NCI-H2196 (cell line): ENCODE data around the gene STX8.

Experiments
- DNase-seq: peaks from one replicate; lab custom pipeline; 2025; ENCODE audit not compliant: unreplicated experiment; lab: John Stamatoyannopoulos, UW

STX8 gene

DNA sequence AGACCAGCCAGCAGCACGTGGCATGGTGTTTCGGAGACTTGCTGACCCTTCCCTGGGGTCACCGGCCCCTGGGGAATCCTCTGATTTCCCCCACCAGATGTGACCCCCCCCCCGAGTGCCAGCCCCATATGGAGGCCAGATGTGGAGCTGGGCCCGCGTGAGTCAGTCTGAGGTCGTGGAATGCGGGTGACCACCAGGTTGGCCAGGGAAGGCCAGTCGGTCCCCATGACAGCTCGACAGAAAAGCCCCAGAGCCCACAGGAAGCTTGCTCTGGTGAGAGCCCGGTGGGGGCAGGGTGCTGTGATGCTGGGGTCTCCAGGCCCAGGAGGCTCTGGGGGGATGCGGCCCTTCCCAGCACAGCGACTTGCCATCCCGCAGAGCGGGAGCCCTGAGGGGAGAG is 345.3 kb downstream of the STX8 start:
- DNase-seq, result no peak

DNA sequence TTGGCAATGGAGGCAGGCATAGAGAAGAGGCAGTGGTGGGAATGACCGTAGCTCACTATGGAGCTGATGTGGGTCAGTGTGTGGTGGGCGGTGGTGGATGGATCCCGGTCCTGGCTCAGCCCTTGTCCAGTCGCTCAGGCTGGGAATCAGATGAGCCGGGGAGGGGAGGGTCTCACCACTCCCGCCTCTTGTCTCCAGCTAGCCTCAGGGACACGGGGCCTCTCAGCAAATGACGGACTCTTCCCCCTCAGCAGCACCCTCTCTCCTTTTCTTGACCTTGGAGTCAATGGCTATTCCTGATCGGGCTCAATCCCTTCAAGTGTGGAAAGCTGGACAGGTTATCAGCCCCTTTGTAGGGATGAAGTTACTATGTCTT is 345.8 kb downstream of the STX8 start:
- no peak for DNase-seq

DNA sequence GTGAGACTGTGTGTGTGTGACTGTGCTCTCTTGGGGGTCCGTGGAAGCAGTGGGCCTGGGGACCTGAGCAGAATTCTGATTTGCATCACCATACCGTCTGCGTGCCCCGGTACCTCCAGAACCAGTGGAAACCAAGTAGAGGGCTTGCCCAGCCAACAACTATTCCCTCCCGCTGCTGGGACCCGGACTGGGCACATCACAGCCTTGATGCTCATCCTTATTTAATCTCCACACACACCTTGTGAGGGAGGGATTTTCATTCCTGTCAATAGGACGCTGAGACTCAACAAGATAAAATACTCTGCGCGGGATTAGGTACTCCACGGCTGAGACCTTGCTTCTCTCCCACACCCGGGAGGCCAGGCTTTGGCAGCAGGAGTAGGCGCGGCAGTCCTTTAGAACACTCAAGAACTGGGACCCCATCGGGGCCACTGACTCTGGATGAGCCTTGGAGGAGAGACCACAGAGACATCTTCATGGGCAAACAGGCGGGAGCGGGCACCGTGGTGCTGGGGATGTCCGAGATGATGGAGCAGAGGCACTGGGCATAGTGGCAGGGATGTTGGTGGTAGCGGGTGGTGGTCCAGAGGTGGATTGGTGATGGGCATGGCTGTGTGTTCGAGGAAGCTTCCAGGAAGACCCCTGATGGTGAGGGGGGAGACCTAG is 346.3 kb downstream of the STX8 start:
- DNase-seq, result no peak

DNA sequence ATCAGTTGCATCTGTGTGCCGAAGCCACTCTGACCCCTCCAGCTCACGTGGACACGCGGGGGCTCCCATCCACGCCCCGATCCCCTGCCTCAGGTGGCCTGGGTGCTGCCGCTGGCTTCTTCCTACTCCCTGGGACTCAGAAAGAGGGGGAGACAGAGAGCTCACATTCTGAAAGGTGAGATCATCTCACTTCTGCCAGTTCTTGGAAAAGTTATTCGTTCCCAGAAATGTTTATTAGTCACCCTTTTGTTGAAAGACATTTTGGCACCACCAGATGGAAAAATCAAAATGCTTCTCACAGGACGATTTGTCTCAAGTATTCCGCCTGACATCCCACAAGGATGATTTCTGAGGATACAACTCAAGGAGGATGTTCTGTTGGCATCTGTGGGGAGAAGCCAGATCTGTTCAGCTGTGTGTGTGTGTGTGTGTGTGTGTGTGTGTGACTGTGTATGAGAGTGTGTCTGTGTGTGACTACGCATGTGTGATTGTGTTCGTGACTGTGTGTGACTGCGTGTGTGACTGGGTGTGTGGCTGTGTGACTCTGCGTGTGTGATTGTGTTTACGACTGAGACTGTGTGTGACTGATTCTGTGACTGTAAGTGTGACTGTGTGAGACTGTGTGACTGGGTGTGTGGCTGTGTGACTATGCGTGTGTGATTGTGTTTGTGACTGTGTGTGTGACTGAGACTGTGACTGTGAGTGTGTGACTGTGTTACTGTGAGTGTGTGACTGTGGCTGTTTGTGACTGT is 347.0 kb downstream of the STX8 start:
- DNase-seq, result no peak

DNA sequence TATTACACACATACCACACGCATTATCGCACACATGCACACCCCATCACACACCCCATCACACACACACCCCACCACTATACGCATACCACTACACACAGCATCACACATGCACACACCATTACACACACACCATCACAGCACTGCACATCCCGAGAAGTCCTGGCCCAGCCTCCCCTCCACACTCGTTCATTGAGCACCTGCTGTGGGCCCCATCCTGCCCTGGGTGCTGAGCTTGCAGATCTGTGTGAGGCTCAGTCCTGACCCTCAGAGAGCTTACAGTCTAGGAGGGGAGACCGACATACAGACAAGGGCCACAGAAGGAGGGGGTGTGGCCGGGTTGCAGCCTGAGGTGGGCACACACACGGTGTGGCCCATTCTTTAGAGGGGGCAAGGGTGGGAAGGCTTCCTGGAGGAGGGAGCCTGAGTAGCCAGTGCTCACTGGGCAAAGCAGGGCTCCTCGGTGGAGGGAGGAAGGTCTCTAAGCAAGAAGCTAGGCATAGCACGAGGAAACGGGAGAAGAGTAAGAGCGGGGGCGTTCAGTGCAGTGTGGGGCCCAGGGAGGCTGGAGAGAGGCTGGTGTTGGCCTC is 347.7 kb downstream of the STX8 start:
- no peak for DNase-seq

DNA sequence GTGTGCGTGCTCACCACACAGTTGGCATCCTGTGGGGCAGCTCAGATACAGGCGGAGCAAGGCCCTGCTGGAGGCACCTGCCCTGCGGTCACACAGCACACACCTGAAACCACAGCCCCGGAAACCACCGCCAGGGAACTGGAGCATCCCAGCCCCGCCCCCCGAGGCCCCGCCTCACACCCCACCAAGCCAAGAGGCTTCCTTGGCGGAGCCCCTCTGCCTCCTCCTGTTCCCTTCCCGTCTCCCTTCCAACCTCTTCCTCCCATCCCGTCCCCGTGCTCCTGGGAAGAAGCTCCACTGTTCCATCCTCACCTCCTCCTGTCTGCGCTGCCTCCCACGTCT is 348.9 kb downstream of the STX8 start:
- no peak for DNase-seq

DNA sequence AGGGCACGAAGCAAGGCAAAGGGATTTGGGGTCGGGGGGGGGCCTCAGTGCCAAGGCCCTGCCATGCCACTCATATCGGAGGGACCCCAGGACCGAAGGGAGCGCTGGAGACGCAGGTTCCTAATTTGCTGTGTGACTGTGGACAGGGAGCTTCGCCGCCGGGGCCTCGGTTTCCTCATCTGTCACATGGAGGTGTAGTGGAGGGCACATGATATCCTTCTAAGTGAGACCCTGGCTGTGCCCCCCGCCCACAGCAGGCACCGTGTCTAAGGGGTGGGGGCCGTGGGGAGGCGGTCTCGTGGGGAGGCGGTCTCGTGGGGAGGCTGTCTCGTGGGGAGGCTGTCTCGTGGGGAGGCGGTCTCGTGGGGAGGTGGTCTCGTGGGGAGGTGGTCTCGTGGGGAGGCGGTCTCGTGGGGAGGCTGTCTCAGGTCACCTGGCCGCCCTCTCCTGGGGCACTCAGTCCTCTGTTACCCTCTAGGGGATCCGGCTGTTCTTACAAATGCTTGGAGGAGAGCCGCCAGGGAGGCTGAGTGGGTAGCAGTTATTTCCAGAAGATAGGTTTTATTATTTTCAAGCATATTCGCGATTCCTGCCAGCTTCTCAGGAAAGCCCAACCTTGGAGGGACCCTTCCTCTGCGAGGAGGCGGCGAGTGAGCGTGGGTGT is 349.4 kb downstream of the STX8 start:
- no peak for DNase-seq

DNA sequence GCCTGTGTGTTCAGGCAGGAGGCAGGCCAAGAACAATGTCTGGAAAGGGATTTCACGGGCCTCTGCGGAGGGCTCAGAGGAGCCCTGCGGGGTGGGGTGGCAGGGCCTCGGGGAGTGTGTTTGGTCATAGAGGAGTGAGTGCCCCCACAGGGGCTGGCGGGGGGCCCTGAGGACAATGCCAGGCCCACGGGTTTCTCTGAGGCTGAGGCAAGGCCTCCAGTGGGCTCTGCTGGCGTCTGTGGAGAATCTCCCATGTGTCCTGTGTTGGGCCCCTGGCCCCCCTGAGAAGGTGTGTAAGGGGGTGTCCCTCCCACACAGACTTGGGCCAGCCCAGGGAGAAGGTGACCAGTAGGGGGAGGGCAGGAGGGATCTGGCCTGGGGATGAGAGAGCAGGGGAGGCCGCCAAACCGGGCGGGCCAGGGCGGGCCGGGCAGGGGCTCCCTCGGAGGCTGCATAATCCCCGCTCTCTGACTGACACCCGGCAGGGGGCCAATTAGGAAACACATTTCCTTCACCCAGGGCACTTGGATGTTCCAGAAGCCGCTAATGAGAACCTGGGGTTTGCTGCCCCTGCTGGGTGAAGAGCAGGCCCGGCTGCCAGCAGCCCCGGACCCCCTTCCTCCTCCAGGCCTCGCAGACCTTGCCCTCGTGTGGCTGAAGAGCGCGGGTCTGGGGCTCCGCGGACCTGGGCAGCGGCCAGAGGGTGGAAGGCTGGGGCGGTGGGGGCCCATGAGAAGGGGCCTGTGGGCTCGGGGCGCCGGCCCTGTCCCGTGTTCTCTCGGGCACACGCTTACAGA is 350.1 kb downstream of the STX8 start:
- no peak for DNase-seq

DNA sequence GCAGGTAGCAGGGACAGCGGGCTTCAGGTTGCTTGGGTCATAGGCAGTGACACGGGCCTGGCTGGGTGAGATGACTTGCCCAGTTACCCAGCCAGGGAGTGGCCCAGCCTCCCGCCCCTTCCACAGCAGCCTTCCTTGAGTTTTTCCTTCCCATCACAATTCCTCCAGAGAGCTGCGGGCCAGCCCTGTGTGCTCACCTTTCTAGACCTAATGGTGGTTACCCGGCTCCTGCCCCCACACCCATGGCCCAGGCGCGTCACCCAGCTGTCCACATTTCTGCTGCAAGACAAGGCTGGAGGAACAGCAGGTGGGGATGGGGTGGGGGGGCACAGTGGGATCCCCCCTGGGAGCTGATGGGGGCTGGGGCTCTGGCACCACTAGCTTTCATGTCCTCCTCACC is 351.1 kb downstream of the STX8 start:
- DNase-seq, result no peak

DNA sequence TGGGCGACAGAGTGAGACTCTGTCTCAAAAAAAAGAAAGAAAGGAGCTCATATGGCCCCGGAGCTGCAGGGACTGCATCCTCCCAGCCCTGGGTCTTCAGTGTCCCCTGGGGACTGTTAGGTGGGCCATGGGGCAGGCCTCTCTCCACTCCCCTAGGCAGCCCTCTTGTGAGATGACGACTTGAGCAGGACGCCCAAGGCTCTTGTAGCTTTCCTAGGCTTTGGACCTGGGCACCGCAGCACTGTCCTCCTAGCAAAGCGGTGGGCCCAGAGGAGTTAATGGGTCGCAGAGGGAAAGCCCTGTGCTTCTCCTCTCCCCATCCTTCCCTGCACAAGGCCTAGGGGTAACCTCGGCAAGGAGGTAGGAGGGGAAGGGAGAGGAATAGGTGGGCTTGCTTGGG is 352.1 kb downstream of the STX8 start:
- no peak for DNase-seq

DNA sequence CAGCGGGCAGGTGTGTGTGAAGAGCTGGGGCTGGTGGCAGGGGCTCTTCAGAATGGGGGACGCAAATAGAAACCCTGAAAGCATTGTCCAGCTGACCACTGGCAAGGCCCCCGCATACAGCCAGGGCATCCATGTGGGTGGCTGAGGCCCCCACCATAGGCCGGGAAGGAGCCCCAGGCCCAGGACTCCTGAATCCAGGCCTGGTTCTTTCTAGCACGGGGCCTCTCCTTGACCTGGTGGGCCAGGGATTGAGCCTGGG is 353.8 kb downstream of the STX8 start:
- no peak for DNase-seq

DNA sequence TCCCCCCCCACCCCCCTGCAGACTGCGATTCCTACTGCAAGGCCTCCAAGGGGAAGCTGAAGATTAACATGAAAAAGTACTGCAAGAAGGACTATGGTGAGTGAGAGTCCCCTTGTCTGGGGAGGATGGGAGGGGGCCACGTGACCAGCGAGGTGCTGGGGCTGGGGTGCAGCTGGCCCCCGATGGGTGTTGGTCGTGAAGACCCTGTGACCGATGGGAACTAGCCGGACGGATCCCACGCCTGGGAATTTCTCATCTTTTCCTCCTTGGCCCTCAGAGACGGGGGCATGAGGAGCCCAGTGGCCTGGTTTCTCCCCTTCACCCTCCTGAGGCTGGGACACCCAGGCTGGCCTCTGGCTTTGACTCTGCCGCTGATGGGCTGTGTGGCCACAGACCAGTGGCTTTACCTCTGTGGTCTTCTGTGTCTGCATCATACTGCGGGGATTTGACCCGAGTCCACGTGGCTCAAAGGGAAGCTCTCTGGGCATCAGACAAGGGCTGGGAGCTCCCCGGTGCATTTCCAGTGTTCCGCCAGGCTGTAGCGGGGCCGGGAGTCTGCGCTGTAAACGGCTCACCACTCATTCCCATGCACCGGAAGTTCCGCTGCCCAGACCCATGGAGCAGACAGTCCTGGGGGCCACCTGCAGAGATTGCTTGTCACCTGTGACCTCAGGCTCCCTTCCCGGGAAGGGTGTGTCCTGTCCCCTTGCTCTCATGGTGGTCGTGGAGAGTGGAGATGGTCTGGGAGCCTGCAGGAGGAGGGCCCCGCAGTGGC is 354.3 kb downstream of the STX8 start:
- no peak for DNase-seq

DNA sequence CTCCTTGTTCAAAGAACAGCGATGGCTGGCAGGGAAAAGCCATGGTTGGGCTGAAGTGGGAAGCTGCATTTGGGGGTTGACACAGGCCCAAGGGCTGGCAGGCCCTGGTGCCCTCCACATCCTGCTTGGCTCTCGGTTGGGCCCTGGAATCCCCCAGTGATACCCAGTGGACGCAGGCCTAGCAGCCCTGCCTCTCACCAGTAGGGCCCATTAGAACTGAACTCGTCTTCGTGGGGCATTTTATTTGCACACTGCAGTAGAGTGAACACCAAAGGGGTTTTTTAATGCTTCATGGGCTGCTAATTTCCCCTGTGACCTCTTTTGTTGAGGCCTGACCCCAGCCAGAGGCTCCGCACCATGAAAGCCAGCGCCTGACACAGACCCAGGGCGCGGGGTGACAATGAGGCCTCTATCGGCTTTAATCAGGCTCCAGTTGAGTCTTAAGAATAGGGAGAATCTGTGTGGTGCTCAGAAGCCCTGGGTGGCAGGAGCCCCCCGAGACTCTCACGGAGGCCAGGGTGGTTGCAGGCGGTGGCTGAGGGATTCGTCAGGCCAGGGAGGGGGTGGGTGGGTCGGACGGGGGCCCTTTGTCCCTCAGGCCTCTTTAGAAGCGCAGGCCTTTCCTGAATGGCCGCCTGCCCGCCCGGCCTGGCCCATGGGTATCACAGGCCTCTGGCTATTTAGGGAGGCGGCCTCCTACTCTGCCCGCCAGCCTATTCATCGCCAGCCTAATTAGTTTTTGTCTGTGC is 355.0 kb downstream of the STX8 start:
- DNase-seq, result no peak

DNA sequence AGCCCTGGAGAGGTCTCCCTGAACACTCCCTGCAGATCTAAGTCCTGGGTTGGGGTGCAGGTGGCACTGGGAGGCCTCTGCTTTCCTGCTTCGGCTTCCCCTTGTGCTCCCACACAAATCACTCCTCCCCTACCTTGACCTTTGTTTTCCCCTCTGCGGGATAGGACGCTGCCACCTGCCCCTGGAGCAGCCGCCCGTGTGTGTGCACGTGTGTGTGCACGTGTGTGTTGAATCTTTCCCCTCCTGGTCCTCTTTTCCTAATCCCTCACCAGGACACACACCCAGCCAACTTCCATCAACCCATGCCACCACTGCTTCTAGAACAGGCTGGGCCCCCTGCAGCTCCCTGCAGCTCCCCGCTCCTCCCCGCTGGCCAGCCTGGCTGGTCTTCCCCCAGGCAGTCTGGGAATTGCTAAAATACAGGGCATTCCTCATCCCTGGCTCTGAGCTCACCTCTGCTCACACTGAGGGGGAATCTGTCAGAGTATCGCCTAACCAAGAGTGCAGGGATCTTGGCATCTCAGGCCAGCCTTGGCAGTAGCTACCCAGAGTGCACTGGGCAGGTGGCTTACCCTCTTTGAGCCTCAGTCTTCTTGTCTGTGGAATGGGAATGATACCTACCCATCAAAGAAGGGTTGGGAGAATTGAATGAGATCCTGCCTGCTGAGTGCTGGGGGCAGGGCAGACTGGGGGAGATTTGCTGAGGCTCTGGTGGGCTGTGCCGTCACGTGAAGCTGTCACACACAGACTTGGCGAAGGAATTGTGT is 355.8 kb downstream of the STX8 start:
- DNase-seq, result no peak

DNA sequence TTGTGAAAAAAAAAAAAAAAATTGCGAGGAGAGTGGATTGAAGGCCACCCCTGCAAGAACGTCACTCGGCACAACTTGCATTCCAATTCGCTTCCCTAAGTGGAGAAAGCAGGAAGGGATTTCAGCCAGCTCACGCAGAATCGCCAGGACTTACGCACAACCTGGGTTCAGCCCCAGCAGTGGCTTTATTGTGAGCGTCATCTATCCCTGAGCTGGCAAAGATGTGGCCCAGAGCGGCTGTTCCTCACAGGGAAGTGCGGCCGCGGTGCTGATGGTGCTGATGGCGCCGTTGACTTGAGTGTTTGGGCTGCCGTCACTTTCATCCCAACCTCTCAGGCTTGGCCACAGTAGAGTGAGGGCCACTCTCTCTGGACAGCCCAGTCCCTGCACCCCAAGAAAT is 356.7 kb downstream of the STX8 start:
- DNase-seq, result no peak

DNA sequence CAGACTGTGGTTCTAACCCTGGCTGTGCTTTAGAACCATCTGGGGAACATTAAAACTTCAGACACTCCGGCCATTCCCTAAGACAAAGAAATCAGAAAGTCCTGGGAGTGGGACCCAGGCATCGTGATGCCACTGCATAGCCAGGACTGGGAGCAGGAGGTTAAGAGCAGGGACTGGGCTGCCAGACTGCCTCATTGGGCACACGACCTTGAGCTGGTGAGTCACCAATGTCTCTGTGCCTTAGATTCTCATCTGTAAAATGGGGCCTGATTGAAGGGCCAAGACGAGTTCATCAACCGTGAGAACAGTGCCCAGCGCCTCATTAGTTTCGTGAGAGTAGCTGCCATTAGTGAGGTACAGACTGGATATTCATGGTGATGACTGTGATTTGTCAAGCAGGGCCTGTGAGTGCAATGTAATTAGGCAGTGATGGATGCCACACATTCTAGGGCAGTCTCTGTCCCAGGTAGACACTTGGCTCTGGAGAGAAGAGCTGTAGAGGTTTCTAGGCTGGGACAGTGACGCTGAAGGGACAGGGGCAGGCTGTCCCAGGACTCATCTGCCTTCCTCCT is 357.5 kb downstream of the STX8 start:
- no peak for DNase-seq

DNA sequence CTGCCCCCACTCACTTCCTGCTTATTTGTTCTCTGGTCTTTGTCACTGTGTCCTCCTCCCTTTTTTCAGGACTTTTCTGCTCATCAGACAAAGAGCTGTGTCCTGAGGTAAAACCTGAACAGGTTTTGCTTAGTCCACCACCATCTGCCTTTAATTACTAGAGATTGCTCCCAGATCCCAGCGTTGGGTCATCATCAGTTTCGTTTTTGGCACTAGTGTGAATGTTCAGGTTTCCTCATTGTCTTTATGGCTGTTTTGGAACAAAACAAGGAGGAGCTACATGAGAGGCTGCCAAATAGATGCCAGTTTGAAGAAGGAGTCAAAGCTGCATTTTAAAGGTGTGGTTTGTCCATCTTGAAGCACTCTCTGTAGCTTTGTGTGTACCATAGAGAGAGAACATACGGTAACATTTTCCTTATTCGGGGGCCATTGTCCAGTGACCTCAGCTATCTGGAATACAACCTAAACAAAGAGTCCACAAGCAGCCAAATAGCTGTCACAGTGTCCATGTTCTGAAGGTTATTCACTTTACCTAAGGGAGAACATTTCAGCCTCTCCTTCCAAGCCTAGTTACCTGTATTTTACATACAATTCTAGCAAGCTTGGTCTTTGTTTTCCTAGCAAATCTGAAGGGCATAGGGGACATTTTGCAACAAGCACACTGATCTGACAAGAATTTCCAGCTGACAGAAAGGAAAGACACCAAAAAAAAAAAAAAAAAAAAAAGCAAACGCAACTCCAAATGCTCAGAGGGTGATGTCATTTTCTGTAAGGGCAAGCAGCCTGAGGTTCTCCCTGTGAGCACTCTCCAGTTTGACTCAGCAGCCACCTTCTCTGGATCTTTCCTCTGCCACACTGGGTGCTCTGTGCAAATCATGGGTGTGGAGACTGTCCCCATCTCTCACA is 358.2 kb downstream of the STX8 start:
- DNase-seq, result no peak

DNA sequence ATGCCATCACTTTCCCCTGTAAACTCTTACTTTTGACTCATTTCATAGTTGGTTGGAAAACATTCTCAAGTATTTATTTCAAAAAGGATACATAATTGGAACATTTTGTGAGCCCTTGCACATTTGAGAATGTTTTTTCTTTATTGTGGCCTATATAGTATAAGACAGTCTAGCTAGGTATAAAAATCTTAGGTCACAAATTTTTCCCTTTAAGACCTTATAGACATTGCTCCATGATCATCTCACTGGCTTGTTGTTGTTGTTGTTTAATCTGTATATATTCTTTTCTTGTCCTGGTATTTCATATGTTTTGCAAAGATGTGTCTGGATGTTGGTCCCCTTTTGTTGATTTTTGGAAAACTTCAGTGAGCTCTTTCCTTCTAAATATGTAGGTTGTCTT is 360.2 kb downstream of the STX8 start:
- no peak for DNase-seq
